ENCODE data around the gene GBGT1.
"Not testable (repeated sequence)": the region's sequence is repeated elsewhere in the genome, so short reads cannot be mapped to it uniquely, and the experiment has no call there.

The GBGT1 gene

GRCh38 chr9:133194597-133194996 is 30.9 kb upstream of the GBGT1 start:
- no peak for DNase-seq

GRCh38 chr9:133191989-133192388 is 28.3 kb upstream of the GBGT1 start:
- no peak for DNase-seq

- DNase-seq: no peak
Observed at GRCh38 chr9:133189826-133190225, 26.1 kb upstream of the GBGT1 start.

GRCh38 chr9:133188843-133189180 is 25.1 kb upstream of the GBGT1 start:
- no peak for DNase-seq

- DNase-seq: no peak
Observed at GRCh38 chr9:133188006-133188842, 24.5 kb upstream of the GBGT1 start.

GRCh38 chr9:133187561-133188005 is 23.9 kb upstream of the GBGT1 start:
- no peak for DNase-seq

GRCh38 chr9:133186736-133187135 is 23.0 kb upstream of the GBGT1 start:
- DNase-seq: no peak

GRCh38 chr9:133184971-133185370 is 21.3 kb upstream of the GBGT1 start:
- peak in 1 of 5 donors; percentile 58 for DNase-seq

GRCh38 chr9:133182151-133182550 is 18.4 kb upstream of the GBGT1 start:
- no peak for DNase-seq

GRCh38 chr9:133181561-133181960 is 17.8 kb upstream of the GBGT1 start:
- no peak for DNase-seq

- no peak for DNase-seq
Observed at GRCh38 chr9:133180953-133181352, 17.2 kb upstream of the GBGT1 start.

- no peak for DNase-seq
Observed at GRCh38 chr9:133173056-133173455, 9.3 kb upstream of the GBGT1 start.

GRCh38 chr9:133171161-133171961 is 7.6 kb upstream of the GBGT1 start:
- DNase-seq: no peak

GRCh38 chr9:133170716-133171115 is 7.0 kb upstream of the GBGT1 start:
- no peak for DNase-seq

GRCh38 chr9:133169687-133170086 is 6.0 kb upstream of the GBGT1 start:
- not testable (repeated sequence) for DNase-seq

- no peak for DNase-seq
Observed at GRCh38 chr9:133169102-133169501, 5.4 kb upstream of the GBGT1 start.

GRCh38 chr9:133168432-133168831 is 4.7 kb upstream of the GBGT1 start:
- DNase-seq: no peak

- no peak for DNase-seq
Observed at GRCh38 chr9:133167769-133168168, 4.1 kb upstream of the GBGT1 start.

- no peak for DNase-seq
Observed at GRCh38 chr9:133167096-133167730, 3.5 kb upstream of the GBGT1 start.

GRCh38 chr9:133166392-133166791 is 2.7 kb upstream of the GBGT1 start:
- no peak for DNase-seq

GRCh38 chr9:133165452-133165730 is 1.7 kb upstream of the GBGT1 start:
- no peak for DNase-seq

GRCh38 chr9:133164191-133164590 is 477 bp upstream of the GBGT1 start:
- DNase-seq: no peak

GRCh38 chr9:133162861-133163503 is 732 bp downstream of the GBGT1 start:
- no peak for DNase-seq
